Spleen (tissue), 11 donors: ENCODE results near the gene KRT39. TPM values are rescaled to one million over a fixed set of nuclear protein-coding genes. Genes with fewer than 3 reads are reported as not detected.

ENCODE experiments used
- DNase-seq: peaks from one replicate; pipeline ENCODE4 v3.0.0-alpha.2; 2020
- H3K27ac ChIP-seq, 8 donors: fragments of 200-600 bp; sonication (generic) in 7 of 8; 1 replicate in 4 of 8; 2 replicates in 4 of 8; pipeline versions ENCODE4 v1.5.0 to v1.8.0; 2016 to 2021; ENCODE audit warnings: inconsistent platforms in 4 of 8, mild to moderate bottlenecking in 4 of 8, moderate library complexity in 1 of 8
- H3K27me3 ChIP-seq, 7 donors: fragments of 200-600 bp; sonication (generic) in 6 of 7; replicated peaks in 1 of 7; 1 replicate in 4 of 7; 2 replicates in 3 of 7; pipeline versions ENCODE4 v1.5.0 to v1.8.0; 2016 to 2021; ENCODE audit warnings: inconsistent platforms in 3 of 7, mild to moderate bottlenecking in 1 of 7
- H3K36me3 ChIP-seq, 6 donors: fragments of 200-600 bp; sonication (generic) in 5 of 6; 1 replicate in 4 of 6; 2 replicates in 2 of 6; pipeline versions ENCODE4 v1.5.0 to v1.8.0; 2016 to 2021; ENCODE audit warnings: inconsistent platforms in 2 of 6
- H3K4me1 ChIP-seq, 6 donors: fragments of 200-600 bp; sonication (generic) in 5 of 6; 1 replicate in 3 of 6; 2 replicates in 3 of 6; pipeline versions ENCODE4 v1.5.0 to v1.8.0; 2016 to 2021; ENCODE audit warnings: inconsistent platforms in 3 of 6
- H3K4me3 ChIP-seq, 8 donors: fragments of 200-600 bp; sonication (generic) in 7 of 8; 1 replicate in 4 of 8; 2 replicates in 4 of 8; pipeline versions ENCODE4 v1.5.0 to v1.8.0; 2016 to 2021; ENCODE audit warnings: inconsistent platforms in 4 of 8, mild to moderate bottlenecking in 4 of 8, moderate library complexity in 2 of 8
- H3K9me3 ChIP-seq, 8 donors: fragments of 200-600 bp; sonication (generic) in 7 of 8; 1 replicate in 4 of 8; 2 replicates in 4 of 8; pipeline versions ENCODE4 v1.5.0 to v1.8.0; 2016 to 2021; ENCODE audit warnings: inconsistent platforms in 4 of 8
- CTCF ChIP-seq, 11 experiments: fragments of 200-600 bp in 7 of 11; fragments of 450-650 bp in 4 of 11; sonication (generic) in 4 of 11; IDR thresholded peaks in 8 of 11; conservative IDR thresholded peaks in 3 of 11; 1 replicate in 7 of 11; 2 replicates in 4 of 11; pipeline versions ENCODE4 v1.4.0 to v1.8.0; 2016 to 2021; ENCODE audit warnings: antibody characterized with exemption in 11 of 11, inconsistent platforms in 4 of 11, mild to moderate bottlenecking in 1 of 11
- POLR2A ChIP-seq, 3 donors: fragments of 450-650 bp; IDR thresholded peaks; one replicate each; pipeline ENCODE4 v1.5.1; 2017; ENCODE audit warnings: antibody characterized with exemption in 3 of 3, mild to moderate bottlenecking in 1 of 3
- POLR2AphosphoS5 ChIP-seq, 3 donors: sonication (generic); formaldehyde crosslinking; IDR thresholded peaks; one replicate each; pipeline ENCODE4 v1.5.1; 2017; ENCODE audit warnings: antibody characterized with exemption in 3 of 3
- WGBS, 5 donors: extraction: QIAGEN DNeasy Blood & Tissue Kit in 3 of 5; methylation state at CpG; one replicate each; pipeline versions ENCODE4 v1.1.5 to v1.1.7; 2013 to 2018; 5-methylcytosine and 5-hydroxymethylcytosine counted together
- intact Hi-C: fragments of 100-400 bp; cut with DNase I; formaldehyde crosslinking; loops from one replicate; pipeline ENCODE4 v1.15.0; 2023; ENCODE audit warnings: low total_unique reads
- polyA plus RNA-seq, 3 donors: library from polyadenylated mRNA; stranded (reverse); fragments of 200-250 nt; gene quantifications; one replicate each; pipeline ENCODE4 v1.2.1, GENCODE V29; 2013
- total RNA-seq, 7 donors: library from RNA; depleted of rRNA in 3 of 7; stranded (reverse); fragments of >200 nt in 3 of 7; fragmentation: NEBNext Ultra II Directional in 4 of 7; extraction: Animal tissue kit (Norgen Biotek cat#: 25700) in 4 of 7; gene quantifications; one replicate each; pipeline versions ENCODE4 v1.1.0 to v1.2.1, GENCODE V29; 2016 to 2021
- donor health status: healthy with polysubstance abuse.
- donor health status: DM: no; HTN: no; CAD: no; lungs with moderate emphysema.
- donor health status: DM: no; HTN: no; CAD: no.
- donor health status: Bipolar disorder and iron deficiency.
- donor health status: healthy.
- donor health status: DM: no; HTN: no; CAD: no.
- donor health status: DM: yes; HTN: yes; CAD: no.

Gene KRT39
- total and polyA plus RNA-seq, 10 donors: not detected

- intact Hi-C loops: no loop called here
- no peaks in the 10 kb centered on the region for H3K4me1 ChIP-seq
- no peak for DNase-seq
- 75 to 100% (median 87%) methylated on average over 1 of the region's 1 CpG for WGBS, 5 donors
- TF ChIP-seq POLR2AphosphoS5 (IDR thresholded peaks at IDR 0.05): no peak
- TF ChIP-seq CTCF (IDR thresholded peaks at IDR 0.05 in 8 of 11, conservative IDR thresholded peaks at IDR 0.05 in 3 of 11): no peak
- TF ChIP-seq POLR2A (IDR thresholded peaks at IDR 0.05): no peak
- no peaks in the 10 kb centered on the region for H3K9me3 ChIP-seq
- H3K4me3 ChIP-seq: no peak overlapping the region
- H3K27ac ChIP-seq: no peak overlapping the region
- peaks cover 0 to 6% (median 0%) of the 10 kb centered on the region in 7 donors for H3K27me3 ChIP-seq
- no peaks in the 10 kb centered on the region for H3K36me3 ChIP-seq
Measured at GRCh38 chr17:40961591-40961990, 5.2 kb downstream of the KRT39 start.

GRCh38 chr17:40960144-40960543, 6.6 kb downstream of the KRT39 start:
- WGBS, 5 donors: 72 to 85% (median 75%) methylated on average over 10 of the region's 10 CpGs
- peak overlapping the region in 1 of 8 donors; percentile 5 for H3K27ac ChIP-seq
- no peaks in the 10 kb centered on the region for H3K36me3 ChIP-seq
- no peak for DNase-seq
- peak overlapping the region in 3 of 8 donors; percentile 14 to 35 (median 21) for H3K4me3 ChIP-seq
- intact Hi-C loops: no loop called here
- H3K4me1 ChIP-seq: no peaks in the 10 kb centered on the region
- no peaks in the 10 kb centered on the region for H3K9me3 ChIP-seq
- H3K27me3 ChIP-seq: peaks cover 0 to 6% (median 0%) of the 10 kb centered on the region in 7 donors
- TF ChIP-seq POLR2A (IDR thresholded peaks at IDR 0.05) (no peak), CTCF (IDR thresholded peaks at IDR 0.05 in 8 of 11, conservative IDR thresholded peaks at IDR 0.05 in 3 of 11) (no peak), POLR2AphosphoS5 (IDR thresholded peaks at IDR 0.05) (no peak)

- Histone ChIP-seq H3K9me3 (no peaks in the 10 kb centered on the region), H3K27ac (no peak overlapping the region), H3K36me3 (no peaks in the 10 kb centered on the region), H3K4me3 (no peak overlapping the region), H3K27me3 (peaks cover 0 to 13% (median 0%) of the 10 kb centered on the region in 7 donors), H3K4me1 (no peaks in the 10 kb centered on the region)
- no peak for TF ChIP-seq CTCF (IDR thresholded peaks at IDR 0.05 in 8 of 11, conservative IDR thresholded peaks at IDR 0.05 in 3 of 11)
- no peak for TF ChIP-seq POLR2AphosphoS5 (IDR thresholded peaks at IDR 0.05)
- intact Hi-C loops: no loop called here
- WGBS, 5 donors: 84 to 91% (median 85%) methylated on average over 12 of the region's 12 CpGs
- DNase-seq: no peak
Measured at GRCh38 chr17:40958086-40958953, 8.4 kb downstream of the KRT39 start.

GRCh38 chr17:40956401-40957254, 10.1 kb downstream of the KRT39 start:
- H3K4me3 ChIP-seq: no peak overlapping the region
- no peak overlapping the region for H3K27ac ChIP-seq
- intact Hi-C loops: no loop called here
- peaks cover 0 to 25% (median 0%) of the 10 kb centered on the region in 7 donors for H3K27me3 ChIP-seq
- no peaks in the 10 kb centered on the region for H3K9me3 ChIP-seq
- H3K4me1 ChIP-seq: no peaks in the 10 kb centered on the region
- no peak for TF ChIP-seq POLR2AphosphoS5 (IDR thresholded peaks at IDR 0.05)
- no peak for TF ChIP-seq CTCF (IDR thresholded peaks at IDR 0.05 in 8 of 11, conservative IDR thresholded peaks at IDR 0.05 in 3 of 11)
- no peak for TF ChIP-seq POLR2A (IDR thresholded peaks at IDR 0.05)
- WGBS, 5 donors: 76 to 85% (median 81%) methylated on average over 8 of the region's 8 CpGs
- DNase-seq: no peak
- H3K36me3 ChIP-seq: no peaks in the 10 kb centered on the region
